ENCODE measurements around the gene KCNQ4.
A peak's percentile ranks its signal among the peaks of the same experiment; 100 is the strongest.

KCNQ4 gene

DNA sequence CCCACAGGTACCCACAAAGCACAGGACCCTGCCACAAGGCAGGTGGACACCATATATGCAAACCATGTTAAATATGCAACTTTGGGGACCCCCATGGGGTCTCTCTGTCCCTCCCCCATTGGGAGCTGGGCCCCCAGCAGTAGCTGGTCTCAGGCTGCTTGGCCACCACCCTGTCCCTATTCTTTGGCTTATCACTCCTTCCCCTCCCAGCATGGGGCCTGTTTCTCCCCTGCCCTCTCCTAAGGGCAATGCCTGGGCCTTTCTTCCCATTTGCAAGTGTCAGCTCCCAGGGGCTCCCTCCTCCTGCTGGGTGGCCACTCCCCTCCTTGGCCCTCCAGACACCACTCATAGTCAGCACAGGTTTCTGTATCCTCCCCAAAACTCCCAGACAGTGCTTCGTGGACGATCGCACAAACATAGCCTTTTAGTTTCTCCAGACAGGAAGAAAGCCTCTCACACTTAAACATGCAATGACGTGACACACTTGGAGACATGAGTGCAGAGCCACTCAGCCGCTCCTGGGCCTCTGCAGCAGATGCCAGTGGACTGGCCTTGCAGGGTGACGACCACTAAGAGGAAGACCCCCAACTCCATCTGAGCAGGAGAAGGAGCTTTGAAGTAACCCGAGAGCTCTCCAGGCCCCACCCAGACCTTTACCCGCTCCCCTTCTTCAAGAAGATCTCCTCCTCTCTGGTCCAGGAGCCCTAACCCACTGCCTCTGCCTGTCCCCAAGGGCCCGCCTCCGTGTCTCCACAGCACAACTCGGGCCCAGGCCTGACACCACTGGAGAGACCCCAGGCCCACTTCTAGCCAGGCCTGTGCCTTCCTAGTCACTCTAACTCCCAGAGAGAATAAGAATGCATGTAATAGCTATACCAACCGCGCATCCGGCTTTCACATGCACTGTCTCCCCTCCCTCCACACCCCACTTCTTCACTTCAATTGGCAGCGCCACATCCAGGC lies 55.7 kb downstream of the KCNQ4 start:
- no peak for DNase-seq (ENCODE audit: low read depth in 2 of 2, low spot score in 1 of 2)

DNA sequence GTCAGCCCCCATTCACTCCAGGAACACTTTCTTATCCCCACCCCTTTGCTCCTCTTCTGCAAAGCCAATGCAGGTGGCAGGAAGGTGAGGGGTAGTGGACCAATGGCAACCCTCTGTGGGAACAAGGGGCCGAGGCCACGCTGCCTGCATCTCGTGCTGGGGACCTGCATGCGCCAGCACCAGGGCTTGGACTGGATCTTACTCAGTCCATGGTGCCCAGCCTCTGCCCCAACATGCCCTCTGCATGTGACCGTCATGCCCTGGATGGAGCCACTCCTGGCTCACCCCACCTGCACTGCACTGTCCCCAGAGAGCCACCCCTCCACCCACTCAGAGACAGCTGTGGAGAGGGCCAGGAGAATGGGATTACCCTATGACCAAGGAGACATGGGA lies 56.4 kb downstream of the KCNQ4 start:
- no peak for DNase-seq (ENCODE audit: low read depth in 2 of 2, low spot score in 1 of 2)

DNA sequence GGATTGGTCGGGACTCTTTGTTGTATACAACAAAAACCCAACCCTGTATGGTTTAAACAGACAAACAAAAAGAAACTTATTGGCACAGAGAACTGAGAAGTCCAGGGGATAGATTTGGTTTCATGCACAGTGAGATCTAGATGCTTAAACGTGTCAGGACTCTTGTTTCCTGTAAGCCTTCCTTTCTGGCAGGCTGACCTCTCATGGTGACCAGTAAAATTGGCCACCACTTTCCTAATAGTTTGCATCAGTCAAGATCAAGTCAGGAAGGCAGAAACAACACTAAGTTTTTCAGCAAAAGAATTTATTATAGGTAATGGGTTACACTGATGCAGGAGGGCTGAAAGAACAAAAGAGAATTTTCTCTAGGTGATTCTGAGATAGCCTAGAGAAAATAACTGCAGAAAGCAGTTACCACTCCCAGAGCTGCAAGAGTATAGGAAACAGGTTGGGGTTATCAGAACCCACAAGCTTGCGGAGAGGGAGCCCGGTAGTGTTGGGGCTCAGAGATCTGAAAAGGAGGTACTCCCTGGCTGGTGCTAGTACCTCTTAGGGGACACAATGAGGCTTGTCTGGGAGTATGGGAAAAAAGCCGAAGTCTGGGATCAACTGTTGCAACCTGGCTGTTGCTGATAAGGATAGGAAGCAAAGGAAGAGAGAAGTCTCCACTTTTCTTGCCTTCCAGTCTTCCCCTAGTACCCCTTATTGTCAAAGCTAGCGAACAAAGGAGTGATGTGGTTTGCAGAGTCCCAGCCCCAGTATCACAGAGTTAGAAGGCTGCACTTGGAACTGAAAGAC lies 57.1 kb downstream of the KCNQ4 start:
- no peak for DNase-seq (ENCODE audit: low read depth in 2 of 2, low spot score in 1 of 2)

- no peak for DNase-seq (ENCODE audit: low read depth in 2 of 2, low spot score in 1 of 2)
These were observed 58.0 kb downstream of the KCNQ4 start for GRCh38 chr1:40841602-40842001.

DNA sequence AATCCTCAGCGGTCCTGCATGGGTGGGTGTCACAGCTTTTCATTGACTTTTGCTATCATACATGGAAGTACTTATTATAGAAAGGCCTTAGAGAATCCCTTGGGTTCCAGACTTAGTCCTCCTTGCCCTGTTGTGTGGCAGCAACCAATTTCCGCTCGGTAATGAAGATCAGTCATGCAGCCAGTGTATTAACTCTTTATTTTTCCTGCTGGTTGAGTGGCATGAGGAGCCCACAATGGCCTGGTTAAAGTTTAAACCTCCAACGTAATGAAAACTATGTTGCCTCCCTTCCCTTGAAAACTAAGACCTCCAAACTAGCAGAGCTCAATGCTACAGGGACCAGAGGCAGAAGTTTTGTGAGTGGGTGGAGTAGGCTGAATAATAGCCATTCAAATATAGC lies 58.6 kb downstream of the KCNQ4 start:
- no peak for DNase-seq (ENCODE audit: low read depth in 2 of 2, low spot score in 1 of 2)

GRCh38 chr1:40842691-40843090 lies 59.1 kb downstream of the KCNQ4 start:
- DNase-seq (ENCODE audit: low read depth in 2 of 2, low spot score in 1 of 2): no peak

GRCh38 chr1:40844079-40844478 lies 60.5 kb downstream of the KCNQ4 start:
- DNase-seq (ENCODE audit: low read depth in 2 of 2, low spot score in 1 of 2): no peak

GRCh38 chr1:40844887-40845878 lies 61.6 kb downstream of the KCNQ4 start:
- no peak for DNase-seq (ENCODE audit: low read depth in 2 of 2, low spot score in 1 of 2)

DNA sequence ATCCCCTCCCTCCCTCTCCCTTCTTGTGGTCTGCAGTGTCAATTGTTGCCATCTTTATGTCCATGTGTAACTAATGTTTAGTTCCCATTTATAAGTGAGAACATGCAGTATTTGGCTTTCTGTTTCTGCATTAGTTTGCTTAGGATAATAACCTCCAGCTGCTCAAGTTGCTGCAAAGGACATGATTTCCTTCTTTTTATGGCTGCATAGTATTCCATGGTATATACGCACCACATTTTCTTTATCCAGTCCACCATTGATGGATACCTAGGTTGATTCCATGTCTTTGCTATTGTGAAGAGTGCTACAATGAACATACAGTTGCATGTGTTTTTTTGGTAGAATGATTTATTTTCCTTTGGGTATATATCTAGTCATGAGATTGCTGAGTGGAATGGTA lies 62.3 kb downstream of the KCNQ4 start:
- DNase-seq (ENCODE audit: low read depth in 2 of 2, low spot score in 1 of 2): no peak

- DNase-seq (ENCODE audit: low read depth in 2 of 2, low spot score in 1 of 2): no peak
These were observed 63.6 kb downstream of the KCNQ4 start for GRCh38 chr1:40847023-40847745.

DNA sequence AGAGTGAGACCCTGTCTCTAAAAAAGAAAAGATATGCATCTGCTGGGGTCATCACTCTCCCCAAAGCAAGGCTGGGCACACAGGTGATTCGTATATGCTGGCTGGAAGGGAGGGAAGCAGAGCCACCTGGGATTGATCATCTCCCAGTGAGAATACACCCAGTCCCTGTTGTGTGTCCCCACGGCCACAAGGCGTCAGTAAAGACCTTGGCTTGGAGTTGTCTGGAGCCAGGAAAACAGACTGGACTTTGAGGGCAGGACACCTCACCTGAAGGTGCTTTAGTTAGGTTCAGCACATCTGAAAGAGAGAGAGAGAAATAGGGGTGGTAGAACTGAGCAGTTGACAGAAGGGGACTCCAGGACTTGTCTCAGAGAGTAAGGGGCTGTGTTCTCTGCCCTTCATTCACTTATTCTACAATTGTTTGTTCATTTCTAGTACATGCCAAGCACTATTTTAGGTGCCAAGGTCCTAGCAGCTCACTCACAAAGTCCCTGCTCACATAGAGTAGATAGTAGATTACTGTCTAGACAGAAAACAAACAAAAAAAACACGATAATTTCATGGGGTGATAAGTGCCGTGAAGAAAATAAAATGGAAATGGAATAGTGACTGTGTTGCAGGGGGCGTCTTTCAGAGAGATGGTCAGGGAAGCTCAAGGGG lies 65.1 kb downstream of the KCNQ4 start:
- DNase-seq (ENCODE audit: low read depth in 2 of 2, low spot score in 1 of 2): no peak

DNA sequence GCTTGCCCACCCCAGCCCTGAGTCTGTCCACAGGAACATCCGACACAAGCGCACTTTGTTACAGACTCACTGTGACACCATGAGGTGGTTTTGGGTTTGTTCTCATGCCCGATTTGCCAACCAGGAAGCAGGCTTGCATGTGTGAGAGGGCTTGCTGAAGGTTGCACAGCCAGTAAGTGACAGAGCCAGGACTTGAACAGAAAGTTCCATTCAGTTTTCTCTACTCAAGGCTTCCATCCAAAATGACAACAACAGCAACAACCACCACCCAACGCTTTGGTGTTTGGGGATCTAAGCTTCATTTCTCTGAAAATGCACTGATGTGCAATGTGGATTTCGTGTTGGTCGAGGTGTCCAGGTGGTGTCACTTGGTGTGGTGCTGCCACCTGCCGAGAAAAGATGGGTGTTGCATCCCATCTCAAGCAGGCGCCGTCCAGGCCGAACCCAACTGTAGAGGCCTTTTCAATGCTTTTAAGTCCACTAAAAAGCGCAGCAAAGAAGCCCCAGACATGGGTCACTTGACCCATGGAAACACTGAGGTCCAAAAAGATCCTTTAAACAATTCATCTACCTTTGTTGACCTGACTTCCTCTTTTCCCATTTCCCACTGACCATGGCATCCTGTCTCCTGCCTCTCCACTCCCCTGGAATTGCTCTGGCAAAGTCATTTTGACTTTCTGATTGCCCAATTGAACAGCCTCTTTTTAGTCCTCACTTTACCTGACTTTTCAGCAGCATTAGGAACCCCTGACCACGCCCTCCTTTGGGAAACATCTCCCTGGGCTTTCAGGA lies 66.4 kb downstream of the KCNQ4 start:
- peak; percentile 55 to 60 for DNase-seq (ENCODE audit: low read depth in 2 of 2, low spot score in 1 of 2)

GRCh38 chr1:40851643-40852042 lies 68.1 kb downstream of the KCNQ4 start:
- DNase-seq (ENCODE audit: low read depth in 2 of 2, low spot score in 1 of 2): no peak

GRCh38 chr1:40853113-40853884 lies 69.7 kb downstream of the KCNQ4 start:
- DNase-seq (ENCODE audit: low read depth in 2 of 2, low spot score in 1 of 2): no peak

- no peak for DNase-seq (ENCODE audit: low read depth in 2 of 2, low spot score in 1 of 2)
These were observed 70.2 kb downstream of the KCNQ4 start for GRCh38 chr1:40853885-40854170.

DNA sequence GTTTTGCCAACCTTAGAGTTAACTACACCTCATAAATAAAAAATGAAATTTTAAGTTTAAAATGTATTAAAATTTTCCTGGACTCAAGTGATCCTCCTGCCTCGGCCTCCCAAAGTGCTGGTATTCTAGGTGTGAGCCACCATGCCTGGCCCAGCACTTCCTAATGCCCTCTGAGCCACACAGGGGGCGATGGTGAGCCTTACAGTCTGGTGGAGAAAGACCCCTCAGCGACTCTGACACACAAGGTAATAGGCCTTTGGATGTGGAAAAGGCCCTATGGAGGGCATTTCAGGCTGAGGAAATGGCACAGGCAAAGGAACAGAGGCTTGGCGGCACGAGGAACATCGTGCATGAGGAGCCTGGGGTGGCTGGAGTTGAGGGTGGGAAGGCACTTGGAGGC lies 71.9 kb downstream of the KCNQ4 start:
- no peak for DNase-seq (ENCODE audit: low read depth in 2 of 2, low spot score in 1 of 2)

GRCh38 chr1:40856116-40856515 lies 72.5 kb downstream of the KCNQ4 start:
- no peak for DNase-seq (ENCODE audit: low read depth in 2 of 2, low spot score in 1 of 2)

- no peak for DNase-seq (ENCODE audit: low read depth in 2 of 2, low spot score in 1 of 2)
These were observed 73.2 kb downstream of the KCNQ4 start for GRCh38 chr1:40856656-40857302.

Measured in stimulated activated CD8-positive, alpha-beta memory T cell treated with anti-CD3 and anti-CD28 coated beads, Interleukin-4, amount 100 ng/mL, for 1 hour (primary cell).